Breast epithelium (tissue), 4 donors: ENCODE measurements around the gene DRD4. TPM values are rescaled to one million over a fixed set of nuclear protein-coding genes. Genes with fewer than 3 reads are reported as not detected.

Source experiments
- DNase-seq, 2 donors: peaks; one replicate each; pipeline ENCODE4 v3.0.0-alpha.2; 2019; ENCODE audit warnings: low spot score in 2 of 2
- H3K27ac ChIP-seq, 2 donors: fragments of 200-600 bp; sonication (generic) in 1 of 2; one replicate each; pipeline ENCODE4 v1.5.1; 2016 to 2019; ENCODE audit warnings: mild to moderate bottlenecking in 1 of 2
- H3K27me3 ChIP-seq, 2 donors: fragments of 200-600 bp; sonication (generic) in 1 of 2; one replicate each; pipeline versions ENCODE4 v1.5.1 to v1.6.0; 2017 to 2019; ENCODE audit warnings: control low read depth in 1 of 2, mild to moderate bottlenecking in 1 of 2
- H3K36me3 ChIP-seq: fragments of 200-600 bp; one replicate; pipeline ENCODE4 v1.5.1; 2019
- H3K4me1 ChIP-seq, 2 donors: fragments of 200-600 bp; sonication (generic); one replicate each; pipeline ENCODE4 v1.5.1; 2016 to 2019; ENCODE audit warnings: control low read depth in 1 of 2
- H3K4me3 ChIP-seq, 3 donors: fragments of 200-600 bp; sonication (generic); 1 replicate in 2 of 3; 2 replicates in 1 of 3; pipeline ENCODE4 v1.5.1; 2016 to 2019; ENCODE audit warnings: mild to moderate bottlenecking in 3 of 3, moderate library complexity in 2 of 3
- H3K9me3 ChIP-seq, 2 donors: fragments of 200-600 bp; sonication (generic) in 1 of 2; one replicate each; pipeline ENCODE4 v1.5.1; 2016 to 2019; ENCODE audit warnings: control low read depth in 1 of 2
- POLR2A ChIP-seq: fragments of 450-650 bp; IDR thresholded peaks from one replicate; pipeline ENCODE4 v1.6.1; 2016; ENCODE audit warnings: antibody characterized with exemption, mild to moderate bottlenecking, moderate library complexity
- POLR2AphosphoS5 ChIP-seq, 3 donors: sonication (generic); formaldehyde crosslinking; IDR thresholded peaks; one replicate each; pipeline ENCODE4 v1.6.1; 2017; ENCODE audit warnings: antibody characterized with exemption in 3 of 3
- intact Hi-C: fragments of 100-400 bp; cut with DNase I; formaldehyde crosslinking; loops from one replicate; pipeline ENCODE4 v1.15.1; 2023; ENCODE audit warnings: low total_unique reads
- total RNA-seq, 3 donors: library from RNA; depleted of rRNA; stranded (reverse); fragments of >200 nt; gene quantifications; one replicate each; pipeline ENCODE4 v1.1.0, GENCODE V29; 2016
- TF ChIP-seq, protein P1 (sequence below), 3 donors: fragments of 450-650 bp; IDR thresholded peaks; one replicate each; pipeline ENCODE4 v1.5.1; 2016 to 2017; ENCODE audit warnings: antibody characterized with exemption in 3 of 3, mild to moderate bottlenecking in 3 of 3, moderate library complexity in 3 of 3

The DRD4 gene
- under 1 TPM in 1 of 3 donors, not detected in 2; 0.29 TPM for total RNA-seq

DNA sequence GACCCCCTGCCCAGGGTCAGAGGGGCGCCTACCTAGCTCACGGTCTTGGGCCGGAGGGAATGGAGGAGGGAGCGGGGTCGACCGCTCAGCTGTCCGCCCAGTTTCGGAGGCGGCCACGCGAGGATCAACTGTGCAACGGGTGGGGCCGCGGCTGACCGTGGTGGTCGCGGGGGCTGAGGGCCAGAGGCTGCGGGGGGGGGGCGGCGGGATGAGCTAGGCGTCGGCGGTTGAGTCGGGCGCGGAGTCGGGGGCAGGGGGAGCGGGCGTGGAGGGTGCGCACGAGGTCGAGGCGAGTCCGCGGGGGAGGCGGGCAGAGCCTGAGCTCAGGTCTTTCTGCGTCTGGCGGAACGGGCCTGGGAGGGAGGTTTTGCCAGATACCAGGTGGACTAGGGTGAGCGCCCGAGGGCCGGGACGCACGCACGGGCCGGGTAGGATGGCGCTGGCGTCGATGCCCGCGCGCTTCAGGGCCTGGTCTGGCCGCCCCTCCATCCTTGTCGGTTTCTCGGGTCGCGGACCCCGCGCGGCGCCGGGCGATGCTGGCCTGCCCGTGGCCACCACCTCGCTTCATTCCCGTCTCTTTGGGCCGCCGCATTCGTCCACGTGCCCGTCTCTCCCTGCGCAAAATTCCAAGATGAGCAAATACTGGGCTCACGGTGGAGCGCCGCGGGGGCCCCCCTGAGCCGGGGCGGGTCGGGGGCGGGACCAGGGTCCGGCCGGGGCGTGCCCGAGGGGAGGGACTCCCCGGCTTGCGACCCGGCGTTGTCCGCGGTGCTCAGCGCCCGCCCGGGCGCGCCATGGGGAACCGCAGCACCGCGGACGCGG, at the start of gene DRD4:
Gene DRD4, plus strand, starts transcription at position 759 of the 822 bp plus-strand sequence. Its CDS starts 36 bp downstream, at position 795.
- peaks cover 9% of the 10 kb centered on the region in 2 donors for H3K27me3 ChIP-seq

DNA sequence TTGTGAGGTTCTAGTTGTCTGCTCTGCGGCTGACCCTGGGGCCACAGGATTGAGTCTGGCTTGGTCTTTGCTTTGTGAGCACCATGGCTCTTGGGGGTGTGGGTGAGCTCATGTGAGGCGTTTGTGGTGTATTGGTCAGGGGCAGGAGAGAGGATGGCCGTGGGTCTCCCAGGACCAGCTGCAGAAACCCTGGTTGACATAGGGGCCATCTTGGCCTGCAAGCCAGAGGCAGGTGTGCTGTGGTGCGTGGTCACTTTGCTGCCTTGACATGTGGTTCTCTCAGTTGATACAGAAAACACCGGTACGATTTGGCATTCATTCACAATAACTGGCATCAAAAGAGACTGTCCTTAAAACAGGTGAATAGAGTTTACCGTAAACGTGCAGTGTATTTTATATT, 49.5 kb upstream of the DRD4 start:
- no peak overlapping the region for H3K4me3 ChIP-seq
- H3K27ac ChIP-seq = no peak overlapping the region
- TF ChIP-seq POLR2A (no peak), POLR2AphosphoS5 (IDR thresholded peaks at IDR 0.05) (no peak)
- TF ChIP-seq, protein P1, sequence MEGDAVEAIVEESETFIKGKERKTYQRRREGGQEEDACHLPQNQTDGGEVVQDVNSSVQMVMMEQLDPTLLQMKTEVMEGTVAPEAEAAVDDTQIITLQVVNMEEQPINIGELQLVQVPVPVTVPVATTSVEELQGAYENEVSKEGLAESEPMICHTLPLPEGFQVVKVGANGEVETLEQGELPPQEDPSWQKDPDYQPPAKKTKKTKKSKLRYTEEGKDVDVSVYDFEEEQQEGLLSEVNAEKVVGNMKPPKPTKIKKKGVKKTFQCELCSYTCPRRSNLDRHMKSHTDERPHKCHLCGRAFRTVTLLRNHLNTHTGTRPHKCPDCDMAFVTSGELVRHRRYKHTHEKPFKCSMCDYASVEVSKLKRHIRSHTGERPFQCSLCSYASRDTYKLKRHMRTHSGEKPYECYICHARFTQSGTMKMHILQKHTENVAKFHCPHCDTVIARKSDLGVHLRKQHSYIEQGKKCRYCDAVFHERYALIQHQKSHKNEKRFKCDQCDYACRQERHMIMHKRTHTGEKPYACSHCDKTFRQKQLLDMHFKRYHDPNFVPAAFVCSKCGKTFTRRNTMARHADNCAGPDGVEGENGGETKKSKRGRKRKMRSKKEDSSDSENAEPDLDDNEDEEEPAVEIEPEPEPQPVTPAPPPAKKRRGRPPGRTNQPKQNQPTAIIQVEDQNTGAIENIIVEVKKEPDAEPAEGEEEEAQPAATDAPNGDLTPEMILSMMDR (IDR thresholded peaks at IDR 0.05) = no peak
- DNase-seq = no peak
- H3K36me3 ChIP-seq = peaks cover 7% of the 10 kb centered on the region
- no peaks in the 10 kb centered on the region for H3K27me3 ChIP-seq
- H3K9me3 ChIP-seq = no peaks in the 10 kb centered on the region
- no peaks in the 10 kb centered on the region for H3K4me1 ChIP-seq
- intact Hi-C loops = no loop called here

More for the DNA sequence above, at the start of gene DRD4:
- Histone ChIP-seq H3K4me1 (peaks cover 0 to 14% of the 10 kb centered on the region in 2 donors), H3K36me3 (no peaks in the 10 kb centered on the region), H3K9me3 (no peaks in the 10 kb centered on the region), H3K27ac (no peak within 1 kb of the TSS), H3K4me3 (peak within 1 kb of the TSS; percentile 7 to 62 (median 39))
- no peak for DNase-seq
- intact Hi-C loops = no loop called here
- TF ChIP-seq POLR2AphosphoS5 (IDR thresholded peaks at IDR 0.05) (no peak), POLR2A (no peak)
- TF ChIP-seq, protein P1 (IDR thresholded peaks at IDR 0.05) = no peak

DNA sequence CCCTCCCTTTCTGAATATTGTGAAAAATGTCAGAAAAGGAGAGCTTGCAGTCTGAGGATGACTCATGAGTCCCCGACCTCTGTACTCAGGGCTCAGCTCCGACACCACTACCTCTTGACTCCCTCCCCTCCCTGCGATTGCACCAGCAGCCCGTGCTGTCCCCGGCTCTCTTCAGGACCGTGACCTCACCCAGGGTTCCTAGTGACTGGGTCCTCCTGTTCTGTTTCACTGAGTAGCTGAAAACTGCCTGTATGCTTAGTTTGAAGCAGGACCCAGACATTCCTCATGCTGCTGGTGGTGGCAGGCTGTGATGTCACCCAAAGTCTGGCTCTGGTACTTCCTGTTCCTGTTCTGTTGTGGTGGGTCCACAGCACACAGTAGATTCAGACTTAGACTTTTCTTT, 49.1 kb upstream of the DRD4 start:
- Histone ChIP-seq H3K36me3 (peaks cover 7% of the 10 kb centered on the region), H3K27ac (no peak overlapping the region), H3K4me3 (no peak overlapping the region), H3K9me3 (no peaks in the 10 kb centered on the region), H3K4me1 (no peaks in the 10 kb centered on the region), H3K27me3 (no peaks in the 10 kb centered on the region)
- TF ChIP-seq POLR2A (no peak), POLR2AphosphoS5 (IDR thresholded peaks at IDR 0.05) (no peak)
- TF ChIP-seq, protein P1 (IDR thresholded peaks at IDR 0.05) = no peak
- no peak for DNase-seq
- intact Hi-C loops = no loop called here

DNA sequence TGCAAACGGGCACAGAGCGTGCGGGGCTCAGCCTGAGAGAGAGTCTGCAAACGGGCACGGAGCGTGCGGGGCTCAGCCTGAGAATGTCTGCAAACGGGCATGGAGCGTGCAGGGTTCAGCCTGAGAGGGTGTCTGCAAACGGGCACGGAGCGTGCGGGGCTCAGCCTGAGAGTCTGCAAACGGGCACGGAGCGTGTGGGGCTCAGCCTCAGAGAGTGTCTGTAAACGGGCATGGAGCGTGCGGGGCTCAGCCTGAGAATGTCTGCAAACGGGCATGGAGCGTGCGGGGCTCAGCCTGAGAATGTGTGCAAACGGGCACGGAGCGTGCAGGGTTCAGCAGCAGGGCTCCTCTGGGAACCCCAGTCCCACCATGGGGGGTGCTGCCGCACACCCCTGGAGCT, 47.3 kb upstream of the DRD4 start:
- H3K4me3 ChIP-seq = no peak overlapping the region
- no peaks in the 10 kb centered on the region for H3K9me3 ChIP-seq
- H3K27ac ChIP-seq = no peak overlapping the region
- intact Hi-C loops = no loop called here
- H3K4me1 ChIP-seq = no peaks in the 10 kb centered on the region
- DNase-seq = no peak
- peaks cover 7% of the 10 kb centered on the region for H3K36me3 ChIP-seq
- H3K27me3 ChIP-seq = no peaks in the 10 kb centered on the region
- TF ChIP-seq, protein P1 (IDR thresholded peaks at IDR 0.05) = no peak
- TF ChIP-seq POLR2A (no peak), POLR2AphosphoS5 (IDR thresholded peaks at IDR 0.05) (no peak)

DNA sequence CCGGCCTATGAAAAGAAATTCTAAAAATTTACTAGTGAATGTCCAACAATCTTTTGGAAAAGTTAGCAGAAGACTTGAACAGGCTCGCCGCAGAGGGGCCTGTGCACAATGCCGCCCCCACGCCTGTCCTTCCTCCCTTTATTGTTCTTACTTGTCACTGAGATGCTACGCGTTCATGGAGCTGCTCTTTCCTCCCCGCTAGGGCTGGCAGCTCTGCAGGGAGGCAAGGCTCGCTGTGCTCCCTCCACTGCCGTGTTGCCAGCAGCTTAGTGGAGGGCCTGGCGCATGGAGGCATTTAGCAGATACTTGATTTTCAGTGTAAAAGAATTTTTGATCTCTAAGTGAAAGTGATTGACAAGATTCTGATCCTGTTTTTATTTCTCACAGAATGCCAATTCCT, 46.1 kb upstream of the DRD4 start:
- peaks cover 7% of the 10 kb centered on the region for H3K36me3 ChIP-seq
- no peak for DNase-seq
- no peak overlapping the region for H3K4me3 ChIP-seq
- no peaks in the 10 kb centered on the region for H3K9me3 ChIP-seq
- H3K4me1 ChIP-seq = no peaks in the 10 kb centered on the region
- H3K27ac ChIP-seq = no peak overlapping the region
- intact Hi-C loops = no loop called here
- no peaks in the 10 kb centered on the region for H3K27me3 ChIP-seq
- TF ChIP-seq POLR2A (no peak), POLR2AphosphoS5 (IDR thresholded peaks at IDR 0.05) (no peak)
- TF ChIP-seq, protein P1 (IDR thresholded peaks at IDR 0.05) = no peak
